Left lung (tissue), 10 donors: ENCODE data around the gene SAT1. TPM values are rescaled to one million over a fixed set of nuclear protein-coding genes. Genes with fewer than 3 reads are reported as not detected.

Experiments used
- ATAC-seq: fragments of 200-7000 bp; cut with Tn5 transposase; one replicate; pipeline ENCODE4 v1.9.1; 2020; ENCODE audit warnings: moderate library complexity
- DNase-seq, 4 donors: peaks; one replicate each; pipeline ENCODE4 v3.0.0-alpha.2; 2013 to 2020
- H3K27ac ChIP-seq, 2 donors: fragments of 200-600 bp; sonication (generic) in 1 of 2; one replicate each; pipeline versions ENCODE4 v1.5.0 to v1.8.0; 2020 to 2021
- H3K27me3 ChIP-seq, 2 donors: fragments of 200-600 bp; sonication (generic) in 1 of 2; one replicate each; pipeline versions ENCODE4 v1.5.0 to v1.8.0; 2020 to 2021
- H3K36me3 ChIP-seq, 2 donors: fragments of 200-600 bp; sonication (generic) in 1 of 2; one replicate each; pipeline versions ENCODE4 v1.5.0 to v1.8.0; 2020 to 2021
- H3K4me1 ChIP-seq, 2 donors: fragments of 200-600 bp; one replicate each; pipeline ENCODE4 v1.8.0; 2021
- H3K4me3 ChIP-seq, 2 donors: fragments of 200-600 bp; sonication (generic) in 1 of 2; one replicate each; pipeline versions ENCODE4 v1.5.0 to v1.8.0; 2020 to 2021; ENCODE audit warnings: mild to moderate bottlenecking in 1 of 2
- H3K9me3 ChIP-seq, 2 donors: fragments of 200-600 bp; sonication (generic) in 1 of 2; one replicate each; pipeline versions ENCODE4 v1.5.0 to v1.8.0; 2020 to 2021
- CTCF ChIP-seq, 2 donors: fragments of 200-600 bp; sonication (generic) in 1 of 2; IDR thresholded peaks; one replicate each; pipeline versions ENCODE4 v1.5.0 to v1.8.0; 2021; ENCODE audit warnings: antibody characterized with exemption in 2 of 2
- intact Hi-C, 2 donors: fragments of 100-400 bp; cut with DNase I; formaldehyde crosslinking; loops; one replicate each; pipeline versions ENCODE4 v1.11.2 to v1.14.2; 2022
- polyA plus RNA-seq, 6 donors: library from polyadenylated mRNA; unstranded; fragments of 120-200 nt; gene quantifications; one replicate each; pipeline ENCODE4 v1.2.1, GENCODE V29; 2013; ENCODE audit not compliant: insufficient read length in 6 of 6
- total RNA-seq, 2 donors: library from RNA; stranded (reverse); fragmentation: NEBNext Ultra II Directional; extraction: Animal tissue kit (Norgen Biotek cat#: 25700); gene quantifications; one replicate each; pipeline ENCODE4 v1.2.1, GENCODE V29; 2021
- donor health status: DM: no; HTN: yes; CAD: no.
- donor health status: DM: no; HTN: no; CAD: no.

The SAT1 gene
- total and polyA plus RNA-seq, 8 donors, result 266 to 970 (median 391) TPM

- TF ChIP-seq CTCF (IDR thresholded peaks at IDR 0.05), result no peak
- ATAC-seq (no peak), DNase-seq (no peak)
- Histone ChIP-seq H3K4me3 (no peak overlapping the region), H3K27me3 (no peaks in the 10 kb centered on the region), H3K27ac (peak overlapping the region in 1 of 2 donors; percentile 37), H3K36me3 (peaks cover 0 to 15% of the 10 kb centered on the region in 2 donors), H3K4me1 (peaks cover 0 to 19% of the 10 kb centered on the region in 2 donors), H3K9me3 (no peaks in the 10 kb centered on the region)
- intact Hi-C loops, result no loop called here
These were observed 6.0 kb downstream of the SAT1 start for GRCh38 chrX:23788946-23789345.

GRCh38 chrX:23789386-23790154, 6.6 kb downstream of the SAT1 start:
- Histone ChIP-seq H3K27ac (no peak overlapping the region), H3K27me3 (no peaks in the 10 kb centered on the region), H3K4me3 (no peak overlapping the region), H3K9me3 (no peaks in the 10 kb centered on the region), H3K4me1 (peaks cover 0 to 19% of the 10 kb centered on the region in 2 donors), H3K36me3 (peaks cover 0 to 15% of the 10 kb centered on the region in 2 donors)
- DNase-seq, result no peak
- no peak for ATAC-seq
- intact Hi-C loops, result no loop called here
- no peak for TF ChIP-seq CTCF (IDR thresholded peaks at IDR 0.05)

- DNase-seq (no peak), ATAC-seq (no peak)
- intact Hi-C loops, result no loop called here
- Histone ChIP-seq H3K27me3 (no peaks in the 10 kb centered on the region), H3K4me3 (no peak overlapping the region), H3K36me3 (peaks cover 0 to 12% of the 10 kb centered on the region in 2 donors), H3K27ac (no peak overlapping the region), H3K4me1 (peaks cover 0 to 18% of the 10 kb centered on the region in 2 donors), H3K9me3 (no peaks in the 10 kb centered on the region)
- TF ChIP-seq CTCF (IDR thresholded peaks at IDR 0.05), result no peak
These were observed 7.2 kb downstream of the SAT1 start for GRCh38 chrX:23790155-23790497.

GRCh38 chrX:23792861-23793553, 10.0 kb downstream of the SAT1 start:
- intact Hi-C loops, result no loop called here
- H3K36me3 ChIP-seq, result no peaks in the 10 kb centered on the region
- TF ChIP-seq CTCF (IDR thresholded peaks at IDR 0.05), result no peak
- DNase-seq (no peak), ATAC-seq (peak; percentile 28)
- no peaks in the 10 kb centered on the region for H3K9me3 ChIP-seq
- H3K4me1 ChIP-seq, result peaks cover 0 to 7% of the 10 kb centered on the region in 2 donors
- no peak overlapping the region for H3K4me3 ChIP-seq
- H3K27me3 ChIP-seq, result no peaks in the 10 kb centered on the region
- H3K27ac ChIP-seq, result peak overlapping the region in 1 of 2 donors; percentile 13

GRCh38 chrX:23795221-23795620, 12.2 kb downstream of the SAT1 start:
- Histone ChIP-seq H3K4me1 (peaks cover 0 to 10% of the 10 kb centered on the region in 2 donors), H3K27me3 (no peaks in the 10 kb centered on the region), H3K36me3 (no peaks in the 10 kb centered on the region), H3K9me3 (no peaks in the 10 kb centered on the region), H3K4me3 (no peak overlapping the region), H3K27ac (no peak overlapping the region)
- DNase-seq (no peak), ATAC-seq (no peak)
- TF ChIP-seq CTCF (IDR thresholded peaks at IDR 0.05), result no peak
- intact Hi-C loops, result no loop called here
